Mesothelial cell of epicardium (in vitro differentiated cells): Measurements from ENCODE around the gene RIOK3. TPM values are rescaled to one million over a fixed set of nuclear protein-coding genes. Genes with fewer than 3 reads are reported as not detected.

Experiments
- DNase-seq, 2 experiments: peaks; one replicate each; pipeline ENCODE4 v3.0.0; 2021; ENCODE audit warnings: low spot score in 2 of 2; ENCODE audit not compliant: unreplicated experiment in 2 of 2
- H3K27ac Mint-ChIP-seq: 2 replicates; pipeline ENCODE4 v1.8.0; 2021; ENCODE audit warnings: mixed read lengths
- H3K27me3 Mint-ChIP-seq: 2 replicates; pipeline ENCODE4 v1.8.0; 2021; ENCODE audit warnings: low read depth, mixed read lengths
- H3K36me3 Mint-ChIP-seq: 2 replicates; pipeline ENCODE4 v1.8.0; 2021; ENCODE audit warnings: mixed read lengths
- H3K4me1 Mint-ChIP-seq: 2 replicates; pipeline ENCODE4 v1.8.0; 2021; ENCODE audit warnings: mixed read lengths
- H3K4me3 Mint-ChIP-seq: 2 replicates; pipeline ENCODE4 v1.8.0; 2021; ENCODE audit warnings: mild to moderate bottlenecking, moderate library complexity, mixed read lengths
- H3K9me3 Mint-ChIP-seq: 2 replicates; pipeline ENCODE4 v1.8.0; 2021; ENCODE audit warnings: mixed read lengths
- CTCF ChIP-seq: fragments of 200-600 bp; sonication (generic); IDR thresholded peaks from one replicate; pipeline ENCODE4 v1.5.0; 2021; ENCODE audit warnings: antibody characterized with exemption; ENCODE audit not compliant: unreplicated experiment
- total RNA-seq: library from RNA; stranded (reverse); gene quantifications from 3 replicates; pipeline ENCODE4 v1.2.1, GENCODE V29; 2021

RIOK3 gene
- total RNA-seq, 1 donor from 2014 or later = 44.2 TPM

DNA sequence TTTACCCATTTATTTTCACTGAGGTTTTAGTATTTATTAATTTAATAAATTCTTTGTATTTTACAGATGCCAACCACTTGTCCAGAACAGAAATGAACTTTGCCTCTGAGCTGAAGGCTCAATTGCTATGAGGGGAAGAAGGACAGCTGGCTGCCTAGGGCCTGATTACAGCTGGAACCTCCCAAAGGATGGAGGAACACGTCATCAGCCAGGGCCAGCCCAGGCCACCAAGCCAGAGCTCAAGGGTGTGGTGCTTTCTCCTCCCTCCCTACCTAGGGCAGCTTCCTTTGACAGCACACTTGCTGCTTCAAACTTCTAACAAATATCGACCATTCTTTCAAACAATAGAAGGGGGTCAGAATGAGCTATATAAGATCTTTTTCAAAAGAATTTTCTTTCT, 19.7 kb upstream of the RIOK3 start:
- no peak for DNase-seq
- Mint-ChIP-seq H3K36me3 (peaks cover 12% of the 10 kb centered on the region), H3K9me3 (peaks cover 4% of the 10 kb centered on the region), H3K27me3 (no peaks in the 10 kb centered on the region), H3K27ac (no peak overlapping the region), H3K4me3 (no peak overlapping the region), H3K4me1 (peaks cover 7% of the 10 kb centered on the region)
- TF ChIP-seq CTCF = no peak

DNA sequence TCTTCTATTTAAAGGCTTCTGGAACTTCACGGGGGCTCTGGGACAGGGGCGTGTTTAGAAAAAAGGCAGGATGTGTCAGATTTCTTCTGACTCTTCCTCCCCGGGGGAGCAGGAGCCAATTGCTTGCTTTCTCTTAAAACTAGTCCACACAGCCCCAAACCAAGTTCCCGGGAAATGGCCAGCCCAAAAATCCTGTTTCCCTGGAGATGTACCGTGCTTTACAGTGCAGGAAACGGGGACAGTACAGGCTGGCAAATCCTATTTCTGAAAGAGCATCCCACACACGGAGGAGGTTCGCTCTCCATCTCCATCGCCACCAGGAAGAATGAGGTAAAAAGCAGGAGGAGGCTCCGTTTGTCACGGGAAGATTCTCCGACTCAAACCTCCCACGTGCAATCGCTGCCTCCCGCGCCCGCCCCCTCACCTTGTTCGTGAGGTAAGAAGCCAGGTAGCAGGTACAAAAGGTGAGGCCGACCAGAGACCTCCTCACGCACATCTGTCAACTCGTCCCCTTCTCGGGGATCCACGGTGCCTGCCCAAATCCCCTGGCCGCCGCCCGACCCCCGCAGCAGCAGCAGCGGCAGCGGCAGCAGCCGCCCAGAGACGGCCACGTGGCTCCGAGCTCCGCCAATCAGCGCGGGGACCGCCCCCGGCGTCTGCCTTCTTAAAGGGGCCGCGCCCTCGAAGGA, 15.6 kb upstream of the RIOK3 start:
- no peak for TF ChIP-seq CTCF
- Mint-ChIP-seq H3K27ac (peak overlapping the region; percentile 94), H3K36me3 (no peaks in the 10 kb centered on the region), H3K27me3 (no peaks in the 10 kb centered on the region), H3K9me3 (no peaks in the 10 kb centered on the region), H3K4me1 (peaks cover 7% of the 10 kb centered on the region), H3K4me3 (peak overlapping the region; percentile 89)
- peak; percentile 73 to 85 for DNase-seq

GRCh38 chr18:23438046-23438377, 15.1 kb upstream of the RIOK3 start:
- no peaks in the 10 kb centered on the region for H3K9me3 Mint-ChIP-seq
- peaks cover 7% of the 10 kb centered on the region for H3K4me1 Mint-ChIP-seq
- H3K4me3 Mint-ChIP-seq = peak overlapping the region; percentile 89
- DNase-seq = no peak
- no peak for TF ChIP-seq CTCF
- no peaks in the 10 kb centered on the region for H3K36me3 Mint-ChIP-seq
- H3K27ac Mint-ChIP-seq = peak overlapping the region; percentile 54
- H3K27me3 Mint-ChIP-seq = no peaks in the 10 kb centered on the region

- Mint-ChIP-seq H3K4me3 (peak overlapping the region; percentile 89), H3K27me3 (no peaks in the 10 kb centered on the region), H3K9me3 (no peaks in the 10 kb centered on the region), H3K27ac (no peak overlapping the region), H3K4me1 (peaks cover 7% of the 10 kb centered on the region), H3K36me3 (no peaks in the 10 kb centered on the region)
- TF ChIP-seq CTCF = no peak
- no peak for DNase-seq
Observed at GRCh38 chr18:23438608-23439366, 14.3 kb upstream of the RIOK3 start.

- H3K9me3 Mint-ChIP-seq = no peaks in the 10 kb centered on the region
- no peaks in the 10 kb centered on the region for H3K36me3 Mint-ChIP-seq
- H3K4me3 Mint-ChIP-seq = no peak overlapping the region
- no peaks in the 10 kb centered on the region for H3K27me3 Mint-ChIP-seq
- TF ChIP-seq CTCF = no peak
- no peak for DNase-seq
- no peak overlapping the region for H3K27ac Mint-ChIP-seq
- H3K4me1 Mint-ChIP-seq = peaks cover 7% of the 10 kb centered on the region
Observed at GRCh38 chr18:23440131-23440530, 13.0 kb upstream of the RIOK3 start.
